H9 (cell line): Measurements from ENCODE around the gene KLRD1. TPM values are rescaled to one million over a fixed set of nuclear protein-coding genes. Genes with fewer than 3 reads are reported as not detected.

ENCODE experiments used
- DNase-seq: peaks from one replicate; pipeline ENCODE4 v3.0.0-alpha.2; 2017
- H2AFZ ChIP-seq: one replicate; pipeline ENCODE4 v1.6.1; 2013; ENCODE audit warnings: mild to moderate bottlenecking, low read length, control low read depth, moderate library complexity
- H2AK5ac ChIP-seq: 2 replicates; pipeline ENCODE4 v1.6.1; 2013; ENCODE audit warnings: low read length, control low read depth, mixed read lengths; ENCODE audit not compliant: insufficient read length
- H2BK120ac ChIP-seq: one replicate; pipeline ENCODE4 v1.6.1; 2013; ENCODE audit warnings: low read depth, mild to moderate bottlenecking, low read length, control low read depth, inconsistent platforms; ENCODE audit not compliant: poor library complexity, severe bottlenecking
- H2BK12ac ChIP-seq: 2 replicates; pipeline ENCODE4 v1.6.1; 2013; ENCODE audit warnings: low read length, control low read depth, mixed read lengths, low read depth; ENCODE audit not compliant: insufficient read length
- H2BK15ac ChIP-seq: 2 replicates; pipeline ENCODE4 v1.6.1; 2013; ENCODE audit warnings: low read depth, low read length, control low read depth
- H2BK20ac ChIP-seq: one replicate; pipeline ENCODE4 v1.6.1; 2013; ENCODE audit warnings: low read depth, mild to moderate bottlenecking, low read length, control low read depth, inconsistent platforms; ENCODE audit not compliant: poor library complexity, severe bottlenecking
- H2BK5ac ChIP-seq: 2 replicates; pipeline ENCODE4 v1.6.1; 2013; ENCODE audit warnings: low read length, control low read depth, mixed read lengths; ENCODE audit not compliant: insufficient read length
- H3K14ac ChIP-seq: 2 replicates; pipeline ENCODE4 v1.6.1; 2013; ENCODE audit warnings: low read length, control low read depth; ENCODE audit not compliant: insufficient read depth
- H3K18ac ChIP-seq: 2 replicates; pipeline ENCODE4 v1.6.1; 2013; ENCODE audit warnings: low read depth, mild to moderate bottlenecking, mixed read lengths, low read length, control low read depth; ENCODE audit not compliant: insufficient read length
- H3K23ac ChIP-seq: 2 replicates; pipeline ENCODE4 v1.6.1; 2013; ENCODE audit warnings: low read length, control low read depth, mixed read lengths, low read depth; ENCODE audit not compliant: insufficient read length
- H3K23me2 ChIP-seq: 2 replicates; pipeline ENCODE4 v1.6.1; 2013; ENCODE audit warnings: low read depth, mild to moderate bottlenecking, mixed read lengths, low read length, control low read depth; ENCODE audit not compliant: insufficient read length, poor library complexity, severe bottlenecking
- H3K27ac ChIP-seq: 2 replicates; pipeline ENCODE4 v1.5.1; 2013; ENCODE audit warnings: low read length, control low read depth, mixed read lengths, low read depth; ENCODE audit not compliant: insufficient read length
- H3K27me3 ChIP-seq: 2 replicates; pipeline ENCODE4 v1.6.1; 2013; ENCODE audit warnings: low read length, control low read depth, inconsistent platforms; ENCODE audit not compliant: insufficient read depth
- H3K4ac ChIP-seq: 2 replicates; pipeline ENCODE4 v1.6.1; 2013; ENCODE audit warnings: low read depth, mild to moderate bottlenecking, control low read depth, inconsistent platforms, low read length, moderate library complexity
- H3K4me1 ChIP-seq: 2 replicates; pipeline ENCODE4 v1.6.1; 2013; ENCODE audit warnings: low read length, control low read depth, inconsistent platforms; ENCODE audit not compliant: insufficient read depth
- H3K4me2 ChIP-seq: 2 replicates; pipeline ENCODE4 v1.6.1; 2013; ENCODE audit warnings: low read length, control low read depth, mixed read lengths; ENCODE audit not compliant: insufficient read length, insufficient read depth
- H3K56ac ChIP-seq: 2 replicates; pipeline ENCODE4 v1.6.1; 2013; ENCODE audit warnings: low read depth, mild to moderate bottlenecking, mixed read lengths, low read length, control low read depth; ENCODE audit not compliant: insufficient read length
- H3K79me1 ChIP-seq: 2 replicates; pipeline ENCODE4 v1.6.1; 2013; ENCODE audit warnings: low read depth, mild to moderate bottlenecking, moderate library complexity, low read length, control low read depth, inconsistent platforms; ENCODE audit not compliant: insufficient read depth, poor library complexity, severe bottlenecking
- H3K79me2 ChIP-seq: 2 replicates; pipeline ENCODE4 v1.6.1; 2013; ENCODE audit warnings: low read length, control low read depth, inconsistent platforms; ENCODE audit not compliant: insufficient read depth
- H3K9ac ChIP-seq: 2 replicates; pipeline ENCODE4 v1.6.1; 2013; ENCODE audit warnings: low read length, control low read depth, mixed read lengths; ENCODE audit not compliant: insufficient read length; ENCODE audit errors: extremely low read depth
- H3K9me3 ChIP-seq: one replicate; pipeline ENCODE4 v1.6.1; 2013; ENCODE audit warnings: low read depth, low read length, inconsistent platforms; ENCODE audit not compliant: control insufficient read depth
- H3T11ph ChIP-seq: one replicate; pipeline ENCODE4 v1.6.1; 2013; ENCODE audit warnings: mild to moderate bottlenecking, low read length, control low read depth, inconsistent platforms
- H4K20me1 ChIP-seq: one replicate; pipeline ENCODE4 v1.6.1; 2013; ENCODE audit not compliant: control insufficient read depth, insufficient read length, insufficient read depth
- H4K5ac ChIP-seq: 2 replicates; pipeline ENCODE4 v1.6.1; 2013; ENCODE audit warnings: low read depth, mild to moderate bottlenecking, mixed read lengths, low read length, control low read depth; ENCODE audit not compliant: insufficient read length
- H4K8ac ChIP-seq: replicated peaks from 2 replicates; pipeline ENCODE4 v1.6.1; 2013; ENCODE audit warnings: low read length, control low read depth, mixed read lengths, low read depth; ENCODE audit not compliant: insufficient read length
- H4K91ac ChIP-seq: 2 replicates; pipeline ENCODE4 v1.6.1; 2013; ENCODE audit warnings: low read depth, mild to moderate bottlenecking, moderate library complexity, mixed read lengths, low read length, control low read depth; ENCODE audit not compliant: insufficient read length
- H3K27ac Mint-ChIP-seq, 3 experiments: 2 replicates in 2 of 3; 3 replicates in 1 of 3; pipeline ENCODE4 v1.8.0; 2020 to 2021; ENCODE audit warnings: mixed read lengths in 3 of 3, mild to moderate bottlenecking in 1 of 3, moderate library complexity in 1 of 3
- H3K27me3 Mint-ChIP-seq: 2 replicates; pipeline ENCODE4 v1.8.0; 2021; ENCODE audit warnings: low read depth, mild to moderate bottlenecking, moderate library complexity, mixed read lengths
- H3K36me3 Mint-ChIP-seq, 3 experiments: 2 replicates in 2 of 3; 3 replicates in 1 of 3; pipeline ENCODE4 v1.8.0; 2020 to 2021; ENCODE audit warnings: low read depth in 3 of 3, mixed read lengths in 3 of 3; ENCODE audit not compliant: insufficient read depth in 1 of 3
- H3K4me1 Mint-ChIP-seq, 2 experiments: 2 replicates each; pipeline ENCODE4 v1.8.0; 2020; ENCODE audit warnings: mixed read lengths in 2 of 2
- H3K4me3 Mint-ChIP-seq, 2 experiments: 2 replicates in 1 of 2; 3 replicates in 1 of 2; pipeline ENCODE4 v1.8.0; 2020 to 2021; ENCODE audit warnings: mild to moderate bottlenecking in 2 of 2, mixed read lengths in 2 of 2, moderate library complexity in 1 of 2
- H3K9me3 Mint-ChIP-seq, 2 experiments: 2 replicates in 1 of 2; 3 replicates in 1 of 2; pipeline ENCODE4 v1.8.0; 2020; ENCODE audit warnings: mild to moderate bottlenecking in 2 of 2, mixed read lengths in 2 of 2, moderate library complexity in 1 of 2
- CTCF ChIP-seq: fragments of 200-600 bp; sonication (generic); conservative IDR thresholded peaks from 3 replicates; pipeline ENCODE4 v1.8.0; 2021; ENCODE audit warnings: antibody characterized with exemption, mild to moderate bottlenecking
- WGBS: extraction: QIAGEN DNeasy Blood & Tissue Kit; methylation state at CpG from one replicate; pipeline ENCODE4 v1.1.7; 2013; ENCODE audit warnings: missing lambda C conversion rate, low lambda C conversion rate, mixed read lengths; ENCODE audit not compliant: insufficient read length; ENCODE audit errors: extremely low coverage; 5-methylcytosine and 5-hydroxymethylcytosine counted together
- total RNA-seq: library from RNA; stranded (reverse); gene quantifications from 2 replicates; pipeline ENCODE4 v1.2.1, GENCODE V29; 2021

The KLRD1 gene
- total RNA-seq, 1 experiment from 2014 or later = not detected

DNA sequence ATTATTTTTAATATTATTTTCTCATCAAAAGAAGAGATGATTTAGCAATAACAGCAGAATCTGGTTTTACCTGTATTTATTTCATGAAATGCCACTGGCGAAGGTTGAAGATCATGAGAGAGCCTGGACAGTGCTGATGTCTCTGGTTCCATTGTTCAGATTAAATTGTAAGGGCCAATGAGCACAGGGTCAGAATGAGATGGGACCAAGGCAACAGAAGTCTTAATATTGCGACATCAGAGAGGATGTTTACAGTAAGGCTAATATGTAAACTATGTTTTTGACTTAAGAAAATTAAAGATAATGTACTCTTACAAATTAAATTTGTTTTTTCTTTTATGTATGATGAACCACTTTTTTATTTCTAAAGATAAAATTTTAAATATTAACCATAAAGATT, 35.2 kb upstream of the KLRD1 start:
- no peak overlapping the region for H4K5ac ChIP-seq
- no peak overlapping the region for H3K56ac ChIP-seq
- no peak overlapping the region for H3K27ac ChIP-seq
- no peak overlapping the region for H3T11ph ChIP-seq
- no peak overlapping the region for H2BK120ac ChIP-seq
- Mint-ChIP-seq H3K4me1 (no peaks in the 10 kb centered on the region), H3K36me3 (0 out of 7 replicates have a peak, but pooled peaks cover 0 to 4% (median 0%) of the 10 kb centered on the region in 3 experiments), H3K27me3 (no peaks in the 10 kb centered on the region), H3K27ac (no peak overlapping the region), H3K9me3 (peaks cover 7 to 12% of the 10 kb centered on the region in 2 experiments; a peak in 4 of 5 replicates), H3K4me3 (no peak overlapping the region)
- no peaks in the 10 kb centered on the region for H3K79me1 ChIP-seq
- no peak overlapping the region for H3K4ac ChIP-seq
- H2BK20ac ChIP-seq = no peak overlapping the region
- H2AFZ ChIP-seq = no peak overlapping the region
- no peaks in the 10 kb centered on the region for H4K20me1 ChIP-seq
- no CpG with 5 or more reads among the region's 2 CpGs for WGBS
- no peak overlapping the region for H3K18ac ChIP-seq
- H4K8ac ChIP-seq = no peak overlapping the region
- no peaks in the 10 kb centered on the region for H3K79me2 ChIP-seq
- no peak for TF ChIP-seq CTCF
- no peaks in the 10 kb centered on the region for H3K9me3 ChIP-seq
- no peak for DNase-seq
- H3K9ac ChIP-seq = no peak overlapping the region
- no peak overlapping the region for H2BK5ac ChIP-seq
- H3K14ac ChIP-seq = no peak overlapping the region
- no peak overlapping the region for H2BK12ac ChIP-seq
- H4K91ac ChIP-seq = no peak overlapping the region
- no peak overlapping the region for H2BK15ac ChIP-seq
- H3K4me2 ChIP-seq = no peak overlapping the region
- no peak overlapping the region for H2AK5ac ChIP-seq
- H3K27me3 ChIP-seq = no peaks in the 10 kb centered on the region
- H3K4me1 ChIP-seq = no peaks in the 10 kb centered on the region
- no peaks in the 10 kb centered on the region for H3K23me2 ChIP-seq
- no peak overlapping the region for H3K23ac ChIP-seq
